ENCODE results near the gene HS2ST1.
"Not testable (repeated sequence)": the region's sequence is repeated elsewhere in the genome, so short reads cannot be mapped to it uniquely, and the experiment has no call there.

Gene HS2ST1

DNA sequence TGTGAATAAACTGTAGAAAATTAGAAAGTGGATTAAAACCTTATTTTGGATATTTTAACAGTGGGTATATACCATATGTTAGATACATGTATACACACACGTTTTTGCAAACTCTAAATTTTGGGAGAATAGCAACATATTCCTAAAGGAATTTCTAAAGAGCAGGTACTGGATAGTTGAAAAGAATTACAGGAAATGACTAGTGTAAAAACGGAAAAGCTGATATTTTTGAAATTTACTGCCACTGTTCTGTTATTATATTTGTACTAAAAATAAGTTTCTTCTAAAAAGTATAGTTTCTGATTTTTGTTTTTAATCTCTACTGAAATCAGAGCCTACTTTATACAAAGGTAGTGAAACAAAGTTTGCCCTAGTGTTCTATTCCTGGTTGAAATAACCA lies 114.1 kb downstream of the HS2ST1 start:
- no peak for DNase-seq

DNA sequence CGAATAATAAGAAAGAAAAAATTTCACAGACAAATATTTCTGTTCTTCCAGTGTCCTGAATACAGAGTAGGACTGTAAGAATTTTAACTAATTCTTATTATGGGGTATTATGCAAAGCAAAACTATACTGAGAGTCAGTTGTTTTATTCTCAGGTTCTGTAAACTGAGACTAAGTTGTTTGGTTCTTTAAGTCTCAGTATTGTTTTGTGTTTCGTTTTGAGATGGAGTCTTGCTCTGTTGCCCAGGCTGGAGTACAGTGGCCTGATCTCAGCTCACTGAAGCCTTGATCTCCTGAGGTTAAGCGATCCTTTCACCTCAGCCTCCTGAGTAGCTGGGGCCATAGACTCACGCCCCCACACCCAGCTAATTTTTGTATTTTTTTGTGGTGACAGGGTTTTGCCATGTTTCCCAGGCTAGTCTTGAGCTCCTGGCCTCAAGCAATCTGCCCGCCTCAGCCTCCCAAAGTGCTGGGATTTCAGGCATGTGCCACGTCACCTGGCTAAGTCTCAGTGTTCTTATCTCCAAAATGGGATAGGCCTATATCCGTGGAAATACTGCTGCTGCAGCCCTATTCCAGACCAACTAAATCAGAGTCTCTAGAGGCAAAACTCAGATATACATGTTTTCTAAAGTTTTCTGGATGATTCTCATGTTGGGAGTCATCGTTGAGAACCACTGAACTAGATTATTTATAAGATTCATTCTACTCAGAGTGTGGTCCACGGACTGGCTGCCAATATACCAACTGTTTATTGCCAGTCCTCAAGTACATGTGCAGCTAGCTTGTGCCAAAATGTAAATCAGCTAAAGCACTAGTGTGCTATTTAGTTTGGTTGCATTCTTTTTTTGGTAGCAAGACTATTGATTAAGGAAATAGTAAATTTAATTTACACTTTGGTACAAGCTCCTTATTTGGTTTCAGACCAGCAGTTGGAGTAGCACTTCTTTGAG lies 116.6 kb downstream of the HS2ST1 start:
- peak; percentile 65 for DNase-seq

DNA sequence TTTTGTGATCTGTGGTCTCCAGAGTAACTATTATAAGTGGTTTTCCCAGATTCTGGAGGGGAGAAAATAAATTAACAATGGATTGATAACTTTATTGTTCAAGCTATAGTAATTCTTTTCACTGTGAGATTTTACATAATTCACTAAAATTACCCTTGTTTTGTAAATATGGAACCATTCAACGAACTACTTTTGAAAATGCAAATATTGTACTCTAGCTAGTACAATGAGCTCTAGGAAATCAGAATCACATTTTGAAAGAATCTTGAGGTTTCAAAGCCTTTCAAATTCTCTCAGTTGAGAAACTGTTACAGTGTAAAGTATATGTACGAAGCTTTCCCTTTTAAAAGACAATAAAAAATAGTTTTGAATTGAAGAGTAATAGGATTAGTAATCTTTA lies 119.9 kb downstream of the HS2ST1 start:
- DNase-seq: no peak

DNA sequence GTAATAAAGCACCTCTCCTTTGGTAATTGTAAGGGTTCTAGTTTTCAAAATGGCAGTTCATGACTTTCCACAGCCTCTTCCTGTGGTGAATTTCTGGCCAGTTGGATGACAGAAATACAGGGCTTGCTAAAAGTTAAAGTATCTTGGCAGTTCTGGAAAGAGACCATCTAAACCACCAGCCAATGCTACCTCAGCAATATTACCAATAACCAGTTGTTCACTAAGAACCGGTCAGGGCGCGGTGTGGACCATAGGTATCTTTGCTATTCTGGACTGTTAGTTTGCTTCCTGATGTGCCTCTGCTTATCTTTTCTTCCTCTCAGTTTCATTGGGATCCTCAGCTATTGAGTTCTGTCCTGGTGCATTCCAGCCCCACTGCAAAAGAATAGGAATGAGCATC lies 124.7 kb downstream of the HS2ST1 start:
- no peak for DNase-seq

DNA sequence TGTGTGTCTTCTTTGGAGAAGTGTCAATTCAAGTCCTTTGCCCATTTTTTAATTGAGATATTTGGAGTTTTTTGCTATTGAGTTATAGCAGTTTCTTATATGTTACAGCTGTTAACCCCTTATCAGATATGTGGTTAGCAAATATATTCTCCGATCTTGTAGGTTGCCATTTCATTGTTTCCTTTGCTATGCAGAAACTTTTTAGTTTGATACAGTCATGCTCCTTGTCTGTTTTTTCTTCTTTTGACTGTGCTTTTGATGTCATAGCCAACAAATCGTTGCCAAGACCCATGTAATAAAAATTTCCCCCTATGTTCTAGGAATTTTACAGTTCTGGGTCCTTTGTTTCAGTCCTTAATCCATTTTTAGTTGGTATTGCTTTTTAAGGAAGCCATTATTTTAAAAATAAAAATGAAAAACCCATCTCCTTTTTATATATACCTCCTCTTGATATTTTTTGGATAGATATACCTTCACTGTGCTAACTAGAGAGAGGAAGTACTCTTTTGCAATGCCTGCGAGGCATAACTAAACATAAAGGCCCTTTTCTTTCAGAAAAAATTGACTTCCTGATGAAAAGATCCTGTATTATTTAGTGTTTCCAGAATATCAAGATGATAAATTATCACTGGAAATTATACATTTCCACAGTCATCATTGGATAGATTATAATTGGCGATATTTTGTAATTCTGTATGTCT lies 127.8 kb downstream of the HS2ST1 start:
- no peak for DNase-seq

DNA sequence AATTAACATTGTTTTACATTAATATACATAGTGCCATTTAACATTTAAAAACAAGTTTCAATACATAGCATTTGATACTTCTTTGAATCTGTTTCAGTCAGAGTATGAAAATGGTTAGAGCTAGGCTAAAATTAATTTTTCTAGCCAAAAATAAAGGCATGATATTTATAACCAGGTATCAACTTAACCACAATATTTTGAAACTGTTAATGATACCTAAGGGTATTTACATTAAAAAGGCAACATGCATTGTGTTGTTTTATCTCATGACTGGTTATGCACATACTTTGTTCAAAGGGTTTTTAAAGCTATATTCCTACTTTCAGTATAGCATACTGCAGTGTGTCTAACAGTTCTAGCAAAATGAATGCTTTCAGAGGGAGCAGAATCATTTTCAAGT lies 130.0 kb downstream of the HS2ST1 start:
- DNase-seq: no peak

DNA sequence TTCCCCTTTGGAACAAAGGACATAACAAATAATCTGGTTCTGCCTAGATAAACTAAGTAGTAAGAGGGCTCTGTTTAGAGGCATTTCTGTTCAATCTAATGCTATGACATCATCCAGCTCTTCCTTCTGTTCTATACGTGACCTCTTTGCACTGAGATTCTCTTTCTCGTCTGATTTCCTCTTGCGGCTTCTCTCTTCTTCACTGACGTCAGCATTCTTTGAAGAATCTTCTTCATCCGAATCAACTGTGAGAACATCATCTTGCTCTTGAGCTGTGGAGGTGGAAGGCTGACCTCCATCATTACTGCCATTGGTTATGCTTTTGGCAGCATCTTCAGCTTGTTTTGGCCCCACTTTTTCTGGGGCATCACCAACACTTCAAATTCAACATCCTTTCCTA lies 130.4 kb downstream of the HS2ST1 start:
- no peak for DNase-seq

DNA sequence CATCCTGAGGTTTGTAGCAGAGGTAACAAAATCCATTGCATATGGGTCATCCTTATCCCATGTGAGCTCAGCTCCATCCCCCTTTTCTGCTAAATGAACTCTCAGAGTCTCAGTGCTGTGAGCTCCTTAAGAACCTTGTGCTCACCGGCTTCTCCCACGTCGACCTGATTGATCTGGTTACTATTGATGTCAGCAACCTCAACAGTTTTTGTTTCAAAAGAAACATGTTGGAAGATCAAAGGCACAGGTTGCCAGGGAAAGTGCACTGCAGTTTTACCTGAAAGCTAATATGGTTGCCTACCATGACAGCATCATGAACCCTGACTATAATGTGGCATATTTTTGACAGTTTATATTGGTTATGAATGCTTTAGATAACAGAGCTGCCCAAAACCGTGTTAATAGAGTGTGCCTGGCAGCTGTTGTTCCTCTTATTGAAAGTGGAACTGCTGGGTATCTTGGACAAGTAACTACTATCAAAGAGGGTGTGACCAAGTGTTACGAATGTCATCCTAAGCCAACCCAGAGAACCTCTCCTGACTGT lies 131.4 kb downstream of the HS2ST1 start:
- DNase-seq: no peak

DNA sequence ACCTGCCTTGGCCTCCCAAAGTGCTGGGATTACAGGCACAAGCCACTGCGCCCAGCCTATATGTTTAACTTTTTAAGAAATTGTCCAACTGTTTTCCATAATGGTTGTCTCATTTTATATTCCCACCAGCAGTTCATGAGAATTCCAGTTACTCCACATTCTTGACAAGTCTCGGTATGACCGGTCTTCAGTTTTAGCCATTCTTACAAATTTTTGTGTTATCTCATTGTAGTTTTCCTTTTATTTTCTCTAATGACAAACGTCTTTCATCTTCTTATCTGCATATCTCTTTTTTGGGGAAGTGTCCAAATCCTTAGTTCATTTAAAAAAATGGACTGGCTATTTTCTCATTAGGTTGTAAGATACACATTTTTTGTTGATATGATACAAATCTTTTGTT lies 132.5 kb downstream of the HS2ST1 start:
- DNase-seq: no peak

DNA sequence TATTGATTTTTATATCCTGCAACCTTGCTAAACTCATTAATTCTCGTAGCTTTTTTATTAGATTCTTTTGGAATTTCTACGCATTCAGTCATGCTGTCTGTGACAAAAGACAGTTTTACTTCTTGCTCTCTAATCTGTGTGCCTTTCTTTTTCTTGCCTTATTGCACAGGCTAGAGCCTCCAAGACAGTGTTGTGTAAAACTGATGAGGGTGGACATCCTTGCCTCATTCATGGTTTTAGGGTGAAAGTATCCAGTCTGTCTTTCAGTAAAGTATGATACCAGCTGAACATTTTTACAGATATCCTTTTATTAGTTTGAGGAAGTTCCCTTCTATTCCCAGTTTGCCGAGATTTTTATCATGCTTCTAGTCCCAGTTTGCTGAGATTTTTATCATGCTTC lies 133.8 kb downstream of the HS2ST1 start:
- no peak for DNase-seq

DNA sequence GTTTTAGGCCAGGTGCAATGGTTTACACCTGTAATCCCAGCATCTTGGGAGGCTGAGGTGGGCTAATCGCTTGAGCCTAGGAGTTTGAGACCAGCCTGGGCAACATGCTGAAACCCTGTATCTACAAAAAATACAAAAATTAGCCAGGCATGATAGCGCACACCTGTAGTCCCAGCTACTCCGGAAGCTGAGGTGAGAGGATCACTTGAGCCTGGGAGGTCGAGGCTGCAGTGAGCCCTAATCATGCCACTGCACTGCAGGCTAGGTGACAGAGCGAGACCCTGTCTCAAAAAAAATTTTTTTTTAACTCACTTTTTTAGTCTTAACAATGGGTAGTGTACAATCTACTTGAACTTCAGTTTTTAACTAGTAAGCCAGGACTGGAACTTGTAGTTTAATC lies 137.5 kb downstream of the HS2ST1 start:
- no peak for DNase-seq

DNA sequence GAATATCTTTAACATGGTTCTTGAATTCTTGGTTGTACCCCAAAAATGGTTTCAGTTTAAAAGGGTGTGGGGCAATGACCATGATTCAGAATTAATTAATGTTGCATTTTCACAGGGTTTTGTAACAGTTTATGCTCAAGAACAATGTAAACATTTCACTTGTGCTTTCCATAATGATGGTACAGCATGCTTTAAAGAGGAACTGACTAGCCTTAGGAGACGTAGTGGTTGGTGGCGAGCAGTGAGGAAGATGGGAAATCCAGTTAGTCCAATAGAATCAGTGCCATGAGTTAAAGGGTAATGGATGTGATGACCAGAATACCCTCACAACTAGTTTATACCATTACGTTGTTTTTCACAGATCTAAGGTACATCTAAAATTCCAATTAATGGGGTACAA lies 138.0 kb downstream of the HS2ST1 start:
- no peak for DNase-seq

DNA sequence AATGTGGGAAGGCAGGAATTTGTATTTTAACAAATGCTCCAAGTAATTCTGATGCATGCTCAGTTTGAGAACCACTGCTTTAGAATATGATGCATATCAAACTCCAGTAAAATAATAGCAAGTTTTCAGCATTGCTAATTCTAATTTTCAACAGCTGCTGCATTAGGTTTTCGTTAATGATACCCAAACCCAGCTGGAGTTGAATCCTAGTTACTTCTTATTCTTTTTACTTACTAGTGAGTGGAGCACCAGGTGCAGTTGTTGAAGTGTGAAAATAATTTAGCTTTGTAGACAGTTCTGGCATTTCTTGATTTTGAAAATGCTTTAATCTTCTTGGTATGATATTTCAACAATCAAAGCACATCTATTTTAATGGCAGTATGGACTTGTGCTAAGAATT lies 138.5 kb downstream of the HS2ST1 start:
- DNase-seq: no peak

DNA sequence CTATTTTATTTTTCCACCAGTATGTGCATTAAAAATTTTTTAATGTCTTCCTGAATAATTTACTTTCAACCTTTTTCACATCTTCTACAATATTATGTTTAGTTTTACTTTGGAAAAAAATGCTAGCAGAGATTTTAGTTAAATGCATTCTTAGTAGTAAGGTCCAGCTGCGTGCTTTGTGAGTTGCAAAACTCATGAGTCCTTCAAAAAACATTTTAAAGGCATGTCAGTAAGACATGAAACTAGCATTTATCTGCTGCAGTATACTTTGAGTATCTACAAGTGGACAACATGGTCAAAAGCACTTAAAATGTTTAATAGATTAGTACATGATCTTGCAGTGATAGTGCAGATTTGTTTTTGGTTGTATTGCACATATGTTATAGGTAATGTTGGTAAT lies 139.0 kb downstream of the HS2ST1 start:
- no peak for DNase-seq

DNA sequence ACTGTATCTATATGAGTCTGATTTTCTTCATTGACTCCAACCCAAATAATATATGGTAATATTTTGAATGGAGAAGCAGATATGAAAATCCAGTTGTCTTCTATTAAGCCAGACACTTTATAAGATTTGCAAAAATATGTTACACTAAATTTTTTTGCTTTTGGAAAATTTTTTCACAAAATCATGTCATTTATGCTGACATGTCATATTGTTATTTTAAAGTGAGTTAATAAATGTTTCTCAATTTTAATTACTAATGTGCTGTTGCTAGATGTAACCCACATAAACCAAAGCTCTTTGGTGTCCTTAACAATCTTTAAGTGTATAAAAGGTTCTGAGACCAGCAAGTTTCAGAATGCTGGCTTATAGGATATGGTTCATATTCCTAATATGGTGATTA lies 142.5 kb downstream of the HS2ST1 start:
- no peak for DNase-seq

DNA sequence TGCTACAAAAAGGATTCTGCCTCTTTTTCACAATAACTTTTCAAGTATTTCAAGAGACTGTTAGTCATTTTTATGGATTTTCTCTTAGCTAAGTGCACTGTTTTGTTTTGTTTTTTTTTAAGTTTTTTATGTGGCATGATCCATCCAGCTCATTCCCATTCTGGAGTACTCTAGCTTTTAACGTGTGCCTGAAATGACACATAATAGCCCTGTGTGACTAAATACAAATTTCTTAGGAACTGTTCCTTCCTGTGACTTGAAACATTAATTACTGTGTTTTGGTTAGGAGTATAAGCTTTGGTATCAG lies 143.9 kb downstream of the HS2ST1 start:
- no peak for DNase-seq

DNA sequence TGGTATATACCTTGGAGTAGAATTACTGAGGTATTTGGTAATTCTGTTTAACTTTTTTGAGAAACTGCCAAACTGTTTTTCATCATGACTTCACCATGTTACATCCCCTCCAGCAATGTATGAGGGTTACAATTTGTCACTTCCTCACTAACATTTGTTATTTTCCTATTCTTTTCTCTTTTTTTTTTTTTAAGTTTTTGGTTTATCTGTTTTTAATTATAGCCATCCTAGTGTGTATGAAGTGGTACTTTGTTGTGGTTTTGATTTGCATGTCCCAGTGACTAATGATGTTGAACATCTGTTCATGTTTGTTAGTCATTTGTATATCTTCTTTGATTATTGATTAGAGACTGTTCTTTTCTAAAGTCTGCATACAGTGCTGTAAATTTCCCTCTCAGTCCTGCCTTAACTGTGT lies 147.3 kb downstream of the HS2ST1 start:
- DNase-seq: no peak

DNA sequence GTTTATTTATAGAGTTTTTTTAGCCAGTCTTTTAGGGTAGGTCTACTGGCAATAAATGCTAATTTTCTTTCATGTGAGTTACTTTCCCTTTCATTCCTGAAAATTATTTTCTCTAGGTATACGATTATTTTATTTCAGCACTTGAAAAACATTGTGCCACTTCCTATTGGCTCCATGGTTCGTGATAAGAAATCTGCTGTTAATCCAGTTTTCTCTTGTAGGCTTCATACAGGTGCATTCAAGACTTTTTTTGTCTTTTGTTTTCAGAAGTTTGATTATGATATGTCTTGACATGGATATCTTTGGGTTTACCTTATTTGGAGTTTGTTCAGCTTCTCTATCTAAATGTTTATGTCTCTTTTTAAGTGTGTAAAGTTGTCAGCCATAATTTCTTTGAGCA lies 148.3 kb downstream of the HS2ST1 start:
- no peak for DNase-seq

DNA sequence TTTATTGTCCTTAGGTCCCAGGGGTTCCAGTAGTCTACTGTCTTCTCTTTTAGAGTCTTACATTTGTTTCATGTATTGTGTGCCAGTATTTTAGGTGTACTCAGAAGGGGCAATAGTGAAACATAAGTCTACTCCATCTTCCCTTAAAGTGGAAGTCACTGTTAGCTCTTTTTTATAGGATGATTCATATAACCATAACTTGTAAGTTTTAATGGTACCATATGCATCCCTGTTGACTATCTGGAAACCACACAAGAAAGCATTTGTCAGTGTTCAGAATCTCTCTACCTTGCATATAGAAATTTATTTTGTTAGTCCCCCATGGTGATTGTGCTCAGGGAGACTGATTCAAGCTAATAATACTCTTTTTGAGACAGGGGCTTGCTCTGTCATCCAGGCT lies 149.9 kb downstream of the HS2ST1 start:
- no peak for DNase-seq

DNA sequence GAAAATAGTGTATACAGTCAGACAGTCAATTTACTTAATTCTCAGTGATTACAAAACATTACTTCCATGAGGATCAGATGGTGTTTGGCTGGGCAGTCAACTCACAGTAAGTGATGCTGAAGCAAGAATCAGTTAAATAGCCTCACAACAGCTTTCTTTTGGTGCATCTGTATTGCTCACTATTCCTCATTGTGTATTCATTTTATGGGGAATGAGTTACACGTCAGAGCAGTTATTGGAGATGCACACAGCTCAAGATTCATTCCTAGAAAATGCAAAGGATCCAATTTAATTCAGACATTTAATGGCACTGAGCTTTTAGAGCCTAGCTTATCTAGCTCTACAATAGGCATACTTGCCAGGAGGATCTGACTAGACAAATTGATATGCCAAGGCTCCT lies 150.6 kb downstream of the HS2ST1 start:
- DNase-seq: no peak

DNA sequence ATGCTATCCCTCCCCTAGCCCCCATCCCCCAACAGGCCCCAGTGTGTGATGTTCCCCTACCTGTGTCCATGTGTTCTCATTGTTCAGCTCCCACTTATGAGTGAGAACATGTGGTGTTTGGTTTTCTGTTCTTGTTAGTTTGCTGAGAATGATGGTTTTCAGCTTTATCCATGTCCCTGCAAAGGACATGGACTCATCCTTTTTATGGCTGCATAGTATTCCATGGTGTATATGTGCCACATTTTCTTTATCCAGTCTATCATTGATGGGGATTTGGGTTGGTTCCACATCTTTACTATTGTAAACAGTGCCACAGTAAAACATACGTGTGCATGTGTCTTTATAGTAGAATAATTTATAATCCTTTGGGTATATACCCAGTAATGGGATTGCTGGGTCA lies 152.3 kb downstream of the HS2ST1 start:
- DNase-seq: not testable (repeated sequence)

DNA sequence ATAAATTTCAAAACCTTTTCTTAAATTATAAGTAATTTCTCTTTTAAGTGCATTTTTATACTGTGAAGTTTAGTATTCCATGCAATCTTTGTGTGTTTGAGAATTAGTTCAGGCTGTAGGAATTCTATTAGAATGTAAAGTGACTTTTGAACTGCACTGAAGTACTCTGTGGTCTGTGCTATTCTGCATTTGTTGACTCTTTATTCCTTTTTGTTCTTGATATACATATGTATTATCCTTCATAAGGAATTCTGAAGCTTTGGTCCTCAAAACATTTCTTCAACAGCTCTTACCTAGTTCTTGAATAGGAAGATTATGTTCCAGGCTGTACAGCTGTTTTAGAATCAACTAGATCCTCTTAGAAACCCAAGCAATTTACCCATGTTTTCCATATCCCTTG lies 158.0 kb downstream of the HS2ST1 start:
- no peak for DNase-seq

DNA sequence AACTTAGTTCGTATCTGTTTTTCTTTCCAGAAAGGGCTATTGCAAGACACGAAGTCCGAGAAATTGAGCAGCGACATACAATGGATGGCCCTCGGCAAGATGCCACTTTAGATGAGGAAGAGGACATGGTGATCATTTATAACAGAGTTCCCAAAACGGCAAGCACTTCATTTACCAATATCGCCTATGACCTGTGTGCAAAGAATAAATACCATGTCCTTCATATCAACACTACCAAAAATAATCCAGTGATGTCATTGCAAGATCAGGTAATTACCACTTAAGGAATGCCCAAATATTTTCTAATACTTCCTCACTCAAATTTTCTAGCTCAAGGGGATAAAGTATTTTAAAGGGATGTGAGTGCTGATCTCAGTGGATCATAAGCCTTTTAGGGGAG lies 158.5 kb downstream of the HS2ST1 start:
- no peak for DNase-seq

Data from NCI-H446 treated with DMSO at 0.1 percent for 48 hours (cell line).